Superior temporal gyrus (tissue), 1 donor: ENCODE data around the gene ARHGAP8.

Source experiments
- DNase-seq: peaks from one replicate; pipeline ENCODE4 v3.0.0-alpha.2; 2016; ENCODE audit errors: extremely low spot score

Gene ARHGAP8

GRCh38 chr22:44907765-44908737 lies 155.7 kb downstream of the ARHGAP8 start:
- no peak for DNase-seq

- DNase-seq = no peak
Measured at GRCh38 chr22:44909241-44909640, 156.9 kb downstream of the ARHGAP8 start.
